GM19397 (cell line): Measurements from ENCODE around the gene KRT73.

Experiments
- ATAC-seq: cut with Tn5 transposase; IDR thresholded peaks from one replicate; pipeline ENCODE4 v1.9.1; 2021; ENCODE audit warnings: mild to moderate bottlenecking, moderate library complexity; ENCODE audit not compliant: unreplicated experiment

KRT73 gene

GRCh38 chr12:52575948-52576347 is 42.4 kb downstream of the KRT73 start:
- ATAC-seq: no peak

DNA sequence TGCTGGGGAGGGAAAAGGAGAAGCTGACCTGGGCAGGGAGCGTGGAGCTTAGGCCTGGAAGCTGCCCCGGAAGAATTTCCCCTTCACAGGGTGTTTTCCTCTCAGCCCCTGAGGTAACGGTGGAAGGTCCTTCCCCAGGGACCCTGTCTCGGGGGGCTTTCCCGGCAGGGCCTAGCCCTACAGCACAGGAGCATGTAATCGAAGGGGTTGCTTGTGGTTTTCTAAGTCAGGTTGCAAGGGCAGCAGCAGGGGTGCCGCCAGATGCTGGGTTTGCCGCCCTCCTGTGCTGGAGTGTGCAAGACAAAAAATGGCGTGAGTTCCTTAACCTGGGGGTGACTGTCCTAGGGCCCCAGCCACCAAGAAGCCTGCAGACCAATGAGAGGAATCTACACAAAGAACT is 43.1 kb downstream of the KRT73 start:
- ATAC-seq: no peak

- no peak for ATAC-seq
Measured at GRCh38 chr12:52573743-52574142, 44.6 kb downstream of the KRT73 start, which contains the start of gene KRT74. Gene KRT74, minus strand, starts transcription at chr12:52573843. Its CDS starts 66 bp downstream, at chr12:52573777.

- no peak for ATAC-seq
Measured at GRCh38 chr12:52573306-52573705, 45.1 kb downstream of the KRT73 start.

DNA sequence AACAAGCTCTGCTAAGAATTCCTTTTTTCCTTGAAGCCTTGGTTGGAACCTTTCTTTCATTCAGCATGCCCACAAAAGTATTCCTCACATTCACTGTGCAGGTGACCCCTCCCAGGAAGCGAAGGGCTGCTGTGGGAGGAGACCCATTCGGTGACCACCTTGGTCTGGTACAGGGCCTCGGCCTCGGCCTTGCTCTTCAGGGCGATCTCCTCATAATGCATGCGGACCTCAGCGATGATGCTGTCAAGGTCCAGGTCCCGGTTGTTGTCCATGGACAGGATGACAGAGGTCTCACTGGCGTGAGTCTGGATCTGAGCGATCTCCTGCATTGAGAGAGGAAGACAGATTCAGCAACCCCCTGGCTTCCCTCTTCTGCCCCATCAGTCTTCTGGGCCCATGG is 47.8 kb downstream of the KRT73 start:
- ATAC-seq: no peak

GRCh38 chr12:52568111-52568510 is 50.2 kb downstream of the KRT73 start:
- no peak for ATAC-seq

GRCh38 chr12:52566847-52567291 is 51.5 kb downstream of the KRT73 start:
- ATAC-seq: no peak

- no peak for ATAC-seq
Measured at GRCh38 chr12:52564582-52564981, 53.8 kb downstream of the KRT73 start.

DNA sequence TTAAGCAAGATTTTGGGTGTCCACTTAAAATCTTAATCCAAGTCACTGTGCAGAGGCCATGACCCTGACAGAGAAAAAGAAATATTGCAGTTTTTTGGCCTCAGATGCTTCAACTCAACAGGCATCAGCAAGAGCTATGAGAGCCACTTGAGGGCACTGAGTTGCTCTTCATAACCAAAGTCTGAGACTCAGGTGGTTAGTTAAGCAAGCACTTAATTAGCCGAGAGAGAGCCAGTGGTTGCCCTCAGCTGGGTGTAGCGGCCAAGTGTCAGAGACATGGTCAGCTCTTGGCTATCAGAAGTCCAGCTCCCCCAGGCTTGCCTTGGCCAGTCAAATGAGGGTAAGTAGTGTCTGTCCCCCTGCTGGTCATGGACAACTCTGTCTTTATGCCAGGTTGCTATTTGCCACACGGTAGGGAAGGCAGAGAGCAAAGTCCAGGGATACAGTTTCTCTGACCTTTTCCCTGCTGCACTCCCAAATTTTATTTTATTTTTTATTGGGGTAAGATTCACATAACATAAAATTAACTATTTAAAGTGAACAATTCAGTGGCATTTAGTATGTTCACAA is 56.4 kb downstream of the KRT73 start:
- ATAC-seq: no peak

DNA sequence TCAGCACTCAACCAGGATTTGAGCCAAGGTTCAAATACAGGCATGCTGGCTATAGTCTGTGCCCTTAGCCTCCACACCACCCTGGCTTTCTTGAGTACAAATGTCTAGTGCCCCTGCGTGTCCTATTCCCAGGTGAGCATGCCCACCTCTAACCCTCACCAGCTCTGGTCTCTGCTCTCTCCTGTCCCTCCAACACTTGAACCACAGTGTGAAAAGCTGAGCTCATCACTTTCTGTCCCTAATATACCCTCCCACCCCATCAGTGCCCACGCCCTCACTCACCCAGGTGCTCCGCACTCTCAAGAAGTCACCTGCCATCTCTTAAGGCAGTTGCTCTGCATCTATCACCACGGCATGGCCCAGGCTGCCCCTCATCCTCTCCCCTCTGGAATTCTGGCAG is 58.4 kb downstream of the KRT73 start:
- no peak for ATAC-seq

GRCh38 chr12:52558781-52559445 is 59.4 kb downstream of the KRT73 start:
- ATAC-seq: no peak
